PC-9 (cell line): ENCODE data around the gene CPSF4.
"Not testable (repeated sequence)": the region's sequence is repeated elsewhere in the genome, so short reads cannot be mapped to it uniquely, and the experiment has no call there.

ENCODE experiments used
- EZH2 ChIP-seq: fragments of 200-600 bp; sonication (generic); IDR thresholded peaks from 2 replicates; pipeline ENCODE4 v1.8.0; 2017; ENCODE audit warnings: antibody characterized with exemption, low read depth
- TF ChIP-seq, protein P1 (sequence below): fragments of 200-600 bp; sonication (generic); conservative IDR thresholded peaks from 2 replicates; pipeline ENCODE4 v1.6.1; 2017; ENCODE audit warnings: mixed run types, antibody characterized with exemption, mild to moderate bottlenecking, moderate library complexity

- TF ChIP-seq, protein P1, sequence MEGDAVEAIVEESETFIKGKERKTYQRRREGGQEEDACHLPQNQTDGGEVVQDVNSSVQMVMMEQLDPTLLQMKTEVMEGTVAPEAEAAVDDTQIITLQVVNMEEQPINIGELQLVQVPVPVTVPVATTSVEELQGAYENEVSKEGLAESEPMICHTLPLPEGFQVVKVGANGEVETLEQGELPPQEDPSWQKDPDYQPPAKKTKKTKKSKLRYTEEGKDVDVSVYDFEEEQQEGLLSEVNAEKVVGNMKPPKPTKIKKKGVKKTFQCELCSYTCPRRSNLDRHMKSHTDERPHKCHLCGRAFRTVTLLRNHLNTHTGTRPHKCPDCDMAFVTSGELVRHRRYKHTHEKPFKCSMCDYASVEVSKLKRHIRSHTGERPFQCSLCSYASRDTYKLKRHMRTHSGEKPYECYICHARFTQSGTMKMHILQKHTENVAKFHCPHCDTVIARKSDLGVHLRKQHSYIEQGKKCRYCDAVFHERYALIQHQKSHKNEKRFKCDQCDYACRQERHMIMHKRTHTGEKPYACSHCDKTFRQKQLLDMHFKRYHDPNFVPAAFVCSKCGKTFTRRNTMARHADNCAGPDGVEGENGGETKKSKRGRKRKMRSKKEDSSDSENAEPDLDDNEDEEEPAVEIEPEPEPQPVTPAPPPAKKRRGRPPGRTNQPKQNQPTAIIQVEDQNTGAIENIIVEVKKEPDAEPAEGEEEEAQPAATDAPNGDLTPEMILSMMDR = not testable (repeated sequence)
- not testable (repeated sequence) for TF ChIP-seq EZH2
Measured at GRCh38 chr7:99501236-99501635, 62.5 kb downstream of the CPSF4 start.
